Neuron (in vitro differentiated cells): Measurements from ENCODE around the gene GCSAML.

ENCODE experiments used
- H2AFZ ChIP-seq: one replicate; pipeline ENCODE4 v1.6.1; 2013; ENCODE audit warnings: low read depth, mild to moderate bottlenecking, inconsistent platforms, low read length, moderate library complexity
- H3K27me3 ChIP-seq: one replicate; pipeline ENCODE4 v1.6.1; 2013; ENCODE audit warnings: low read length; ENCODE audit not compliant: insufficient read depth
- H3K36me3 ChIP-seq: one replicate; pipeline ENCODE4 v1.6.1; 2013; ENCODE audit warnings: low read length; ENCODE audit not compliant: insufficient read depth
- H3K4me1 ChIP-seq: one replicate; pipeline ENCODE4 v1.6.1; 2013; ENCODE audit warnings: low read length; ENCODE audit not compliant: insufficient read depth
- H3K4me3 ChIP-seq: 2 replicates; pipeline ENCODE4 v1.5.1; 2013; ENCODE audit warnings: mild to moderate bottlenecking, low read length, moderate library complexity
- H3K9me3 ChIP-seq: one replicate; pipeline ENCODE4 v1.6.1; 2013; ENCODE audit warnings: low read length

Gene GCSAML

DNA sequence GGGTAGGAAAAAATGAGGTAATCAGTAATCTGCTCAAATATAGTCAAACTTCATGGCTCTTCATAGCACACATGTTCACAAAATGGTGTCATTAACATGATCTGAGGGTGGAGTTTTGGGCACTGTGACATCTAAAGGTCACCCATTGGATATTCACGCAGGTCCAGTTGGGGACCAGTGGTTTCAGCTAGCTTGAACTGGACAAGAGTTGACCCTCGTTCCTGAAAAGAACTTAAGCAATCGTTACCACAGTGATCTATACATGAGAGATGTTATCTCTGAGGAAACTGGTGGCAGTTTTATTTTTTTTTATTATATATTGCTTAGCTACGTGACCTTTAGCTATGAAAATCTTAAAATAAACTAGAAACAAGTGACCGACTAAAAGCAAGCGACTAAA lies 9.7 kb upstream of the GCSAML start:
- H3K27me3 ChIP-seq: no peaks in the 10 kb centered on the region
- no peak overlapping the region for H3K4me3 ChIP-seq
- H3K36me3 ChIP-seq: no peaks in the 10 kb centered on the region
- H3K9me3 ChIP-seq: no peaks in the 10 kb centered on the region
- H3K4me1 ChIP-seq: no peaks in the 10 kb centered on the region
- no peak overlapping the region for H2AFZ ChIP-seq

DNA sequence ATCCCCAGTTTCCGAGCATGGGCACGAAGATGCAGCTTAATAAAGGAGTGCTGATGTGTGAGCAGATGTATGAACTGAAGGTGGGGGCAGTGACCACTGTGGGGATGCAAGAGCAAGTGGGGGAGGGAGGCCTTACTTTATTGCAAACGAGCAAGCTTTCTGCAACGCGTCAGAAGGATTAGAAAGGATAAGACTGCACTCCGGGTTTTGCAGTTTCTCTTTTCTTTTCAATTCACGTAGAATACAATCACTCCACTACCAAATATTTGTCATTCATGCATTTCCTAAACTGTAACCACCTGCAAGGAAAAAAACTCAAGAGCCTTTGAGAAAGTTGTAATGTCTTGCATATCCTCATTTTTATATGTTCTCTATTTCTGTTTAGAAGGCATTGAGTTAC lies 8.4 kb upstream of the GCSAML start:
- Histone ChIP-seq H3K4me3 (no peak overlapping the region), H3K9me3 (no peaks in the 10 kb centered on the region), H2AFZ (no peak overlapping the region), H3K36me3 (no peaks in the 10 kb centered on the region), H3K4me1 (no peaks in the 10 kb centered on the region), H3K27me3 (no peaks in the 10 kb centered on the region)

DNA sequence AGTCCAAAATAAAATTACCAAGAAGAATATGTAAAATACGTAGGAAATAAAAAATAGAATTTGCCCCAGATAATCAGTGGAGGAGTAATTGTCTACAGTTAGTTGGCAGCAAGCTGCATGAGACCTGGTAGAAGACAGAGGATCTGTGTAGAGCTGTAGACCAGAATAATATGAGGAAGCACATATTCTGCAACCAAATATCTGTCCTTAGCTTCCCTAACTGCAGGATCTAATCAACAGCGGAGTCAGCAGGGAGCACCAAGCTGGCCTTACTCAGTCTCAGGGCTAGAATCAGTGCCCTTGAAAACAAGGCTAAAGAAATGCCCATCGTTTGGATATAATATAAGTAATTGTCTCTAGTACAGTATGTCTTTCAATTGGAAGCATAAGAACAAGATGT lies 6.1 kb upstream of the GCSAML start:
- H3K9me3 ChIP-seq: no peaks in the 10 kb centered on the region
- H3K4me3 ChIP-seq: no peak overlapping the region
- H3K36me3 ChIP-seq: no peaks in the 10 kb centered on the region
- no peaks in the 10 kb centered on the region for H3K27me3 ChIP-seq
- H3K4me1 ChIP-seq: no peaks in the 10 kb centered on the region
- H2AFZ ChIP-seq: no peak overlapping the region

DNA sequence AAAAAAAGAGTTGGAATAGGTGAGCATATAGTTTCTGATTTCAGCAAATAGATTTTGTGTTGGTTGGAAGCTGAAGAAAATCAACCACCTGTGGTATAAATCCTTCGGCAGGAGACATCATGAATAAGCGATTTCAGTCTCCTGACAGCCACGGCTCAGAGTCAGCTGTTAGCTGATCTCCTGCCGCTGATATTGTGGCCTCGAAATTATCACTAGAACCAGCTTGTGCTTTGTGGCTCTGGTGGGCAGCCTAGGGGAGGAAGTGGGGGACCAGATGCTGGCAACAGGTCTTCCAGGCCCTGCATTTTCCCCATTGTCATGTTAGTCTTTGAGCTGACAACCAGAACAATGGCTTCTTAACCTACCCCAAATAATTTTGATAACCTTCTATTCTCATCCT lies 842 bp upstream of the GCSAML start:
- Histone ChIP-seq H3K4me3 (no peak overlapping the region), H3K27me3 (no peaks in the 10 kb centered on the region), H3K36me3 (no peaks in the 10 kb centered on the region), H3K9me3 (no peaks in the 10 kb centered on the region), H3K4me1 (no peaks in the 10 kb centered on the region), H2AFZ (no peak overlapping the region)

DNA sequence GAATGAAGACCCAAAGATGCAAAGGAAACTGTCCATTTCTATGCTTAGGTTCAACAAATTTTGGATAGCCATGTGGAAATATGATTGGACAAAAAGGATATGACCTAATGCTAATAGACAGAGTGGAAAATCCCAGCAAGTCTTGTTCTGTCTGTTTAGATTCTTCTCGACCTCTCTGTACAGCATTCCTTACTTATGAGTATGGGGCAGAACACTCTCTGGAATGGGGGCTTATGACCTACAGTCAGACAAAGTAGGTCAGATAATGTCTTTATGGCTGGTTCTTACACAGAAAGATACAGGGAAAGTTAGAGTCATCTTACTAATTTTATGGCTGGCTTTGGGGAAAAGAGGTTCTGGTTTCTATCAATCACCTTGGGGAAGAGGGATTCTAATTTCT lies 2.8 kb downstream of the GCSAML start:
- Histone ChIP-seq H2AFZ (no peak overlapping the region), H3K4me1 (no peaks in the 10 kb centered on the region), H3K9me3 (no peaks in the 10 kb centered on the region), H3K36me3 (no peaks in the 10 kb centered on the region), H3K4me3 (no peak overlapping the region), H3K27me3 (no peaks in the 10 kb centered on the region)

DNA sequence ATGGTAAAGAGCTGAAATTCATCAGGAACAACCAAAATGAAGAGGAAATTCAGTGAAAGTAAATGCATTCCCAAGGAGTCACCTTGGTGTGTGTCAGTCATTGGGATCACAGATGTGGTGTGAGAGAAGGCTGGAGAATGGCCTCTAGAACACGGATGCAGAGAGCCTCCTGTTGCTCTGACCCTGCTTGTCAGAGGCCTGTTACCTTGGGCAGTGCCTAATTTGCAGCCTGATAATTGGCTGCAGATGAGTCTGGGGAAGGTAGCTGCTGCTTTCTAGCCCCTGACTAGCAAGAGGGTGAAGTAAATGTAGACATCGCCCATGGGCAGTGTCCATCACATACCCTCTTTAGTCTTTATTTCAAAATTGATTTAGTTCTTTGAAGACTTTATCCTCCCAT lies 3.3 kb downstream of the GCSAML start:
- no peaks in the 10 kb centered on the region for H3K4me1 ChIP-seq
- no peak overlapping the region for H3K4me3 ChIP-seq
- no peaks in the 10 kb centered on the region for H3K36me3 ChIP-seq
- no peaks in the 10 kb centered on the region for H3K27me3 ChIP-seq
- no peak overlapping the region for H2AFZ ChIP-seq
- no peaks in the 10 kb centered on the region for H3K9me3 ChIP-seq

DNA sequence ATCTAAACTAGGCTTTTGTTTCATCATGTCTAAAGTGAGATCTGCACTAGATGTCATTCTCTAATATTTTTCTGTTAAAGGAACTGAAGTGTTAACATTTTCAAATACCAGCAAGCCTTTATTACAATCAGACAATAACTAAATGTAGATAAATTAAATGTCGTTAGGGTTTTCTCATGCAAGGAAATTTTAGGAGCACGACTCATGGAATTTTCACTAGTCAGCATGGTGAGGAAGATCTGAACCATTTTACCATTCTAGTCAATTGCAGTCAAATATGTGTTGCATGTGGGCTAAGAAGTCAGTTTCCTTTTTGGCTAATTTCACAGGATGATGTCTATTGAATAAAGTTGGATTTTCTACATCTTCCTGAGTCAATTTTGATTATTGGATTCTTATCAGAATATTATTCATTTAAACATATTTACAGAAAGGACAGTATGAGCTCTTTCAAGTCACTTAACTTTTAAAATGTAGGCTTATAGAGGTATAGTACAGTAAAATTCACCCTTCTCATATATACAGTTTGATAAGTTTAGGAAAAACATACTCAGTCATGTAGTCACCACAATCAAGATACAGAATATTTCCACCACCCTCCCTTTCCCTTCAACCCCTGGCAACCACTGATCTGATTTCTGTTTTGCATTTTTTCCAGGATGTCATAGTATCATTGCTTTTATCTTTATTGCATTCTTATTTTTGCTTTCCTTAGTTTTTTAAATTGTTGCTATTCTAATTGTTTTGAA lies 9.2 kb downstream of the GCSAML start:
- Histone ChIP-seq H3K36me3 (no peaks in the 10 kb centered on the region), H3K9me3 (no peaks in the 10 kb centered on the region), H2AFZ (no peak overlapping the region), H3K4me1 (no peaks in the 10 kb centered on the region), H3K27me3 (no peaks in the 10 kb centered on the region), H3K4me3 (no peak overlapping the region)

DNA sequence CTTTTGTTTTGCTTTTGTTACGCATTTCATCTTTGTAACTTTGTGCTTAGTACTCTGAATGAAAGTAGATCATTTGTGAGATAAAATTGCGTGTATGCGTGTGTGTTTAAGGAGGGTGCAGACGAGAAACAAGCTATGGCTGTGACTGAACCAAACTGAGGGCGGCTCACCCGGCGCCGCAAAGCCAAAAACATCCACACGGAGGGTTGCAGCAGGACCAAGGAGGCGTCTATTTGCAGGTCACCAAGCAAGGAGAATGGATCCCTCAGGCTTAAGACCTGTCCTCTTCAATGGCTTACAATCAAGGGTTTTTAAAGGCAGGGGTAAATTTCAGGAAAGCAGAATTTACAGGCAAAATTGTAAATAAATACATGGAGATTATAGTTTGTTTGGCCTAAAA lies 12.8 kb downstream of the GCSAML start:
- Histone ChIP-seq H3K4me3 (no peak overlapping the region), H3K27me3 (no peaks in the 10 kb centered on the region), H3K9me3 (no peaks in the 10 kb centered on the region), H2AFZ (no peak overlapping the region), H3K4me1 (no peaks in the 10 kb centered on the region), H3K36me3 (no peaks in the 10 kb centered on the region)

DNA sequence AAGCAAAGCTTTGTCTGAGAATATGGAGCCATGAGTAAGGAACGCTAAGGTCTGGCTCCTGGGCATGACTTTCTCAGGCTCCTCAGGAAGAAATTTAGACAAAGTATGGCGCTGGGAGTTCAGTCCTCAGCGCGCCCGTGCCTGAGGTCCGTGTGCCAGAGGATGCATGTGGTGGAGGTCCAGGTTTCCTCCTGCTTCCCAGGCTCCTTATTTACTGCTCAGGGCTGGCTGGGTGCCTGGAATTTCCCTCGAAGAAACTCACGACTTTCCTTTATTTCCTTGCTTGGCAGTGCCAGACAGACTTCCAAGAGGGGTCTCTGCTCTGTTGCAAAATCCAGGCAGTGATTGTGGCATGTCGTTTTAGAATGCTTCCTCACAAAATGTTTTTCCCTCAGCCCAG lies 13.3 kb downstream of the GCSAML start:
- no peak overlapping the region for H3K4me3 ChIP-seq
- H2AFZ ChIP-seq: no peak overlapping the region
- H3K27me3 ChIP-seq: no peaks in the 10 kb centered on the region
- no peaks in the 10 kb centered on the region for H3K36me3 ChIP-seq
- no peaks in the 10 kb centered on the region for H3K9me3 ChIP-seq
- no peaks in the 10 kb centered on the region for H3K4me1 ChIP-seq

DNA sequence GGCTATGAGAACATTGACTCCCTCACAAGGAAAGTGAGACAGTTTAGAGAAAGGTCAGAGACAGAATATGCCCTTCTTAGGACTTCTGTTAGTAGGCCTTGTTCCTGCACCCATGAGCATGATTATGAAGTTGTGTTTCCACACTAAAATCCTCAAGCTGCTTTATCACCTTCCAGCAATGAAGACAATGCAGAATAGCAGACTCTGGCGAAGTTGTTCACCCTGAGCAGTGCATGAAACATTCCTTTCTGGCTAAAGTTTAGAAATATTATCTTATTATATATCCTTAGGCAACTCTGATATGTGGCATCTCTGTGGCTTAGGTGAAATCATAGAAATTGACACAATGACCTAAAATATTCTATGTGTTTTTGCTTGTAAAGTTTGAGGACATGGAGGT lies 25.3 kb downstream of the GCSAML start:
- no peak overlapping the region for H2AFZ ChIP-seq
- no peak overlapping the region for H3K4me3 ChIP-seq
- no peaks in the 10 kb centered on the region for H3K27me3 ChIP-seq
- no peaks in the 10 kb centered on the region for H3K9me3 ChIP-seq
- no peaks in the 10 kb centered on the region for H3K36me3 ChIP-seq
- no peaks in the 10 kb centered on the region for H3K4me1 ChIP-seq

DNA sequence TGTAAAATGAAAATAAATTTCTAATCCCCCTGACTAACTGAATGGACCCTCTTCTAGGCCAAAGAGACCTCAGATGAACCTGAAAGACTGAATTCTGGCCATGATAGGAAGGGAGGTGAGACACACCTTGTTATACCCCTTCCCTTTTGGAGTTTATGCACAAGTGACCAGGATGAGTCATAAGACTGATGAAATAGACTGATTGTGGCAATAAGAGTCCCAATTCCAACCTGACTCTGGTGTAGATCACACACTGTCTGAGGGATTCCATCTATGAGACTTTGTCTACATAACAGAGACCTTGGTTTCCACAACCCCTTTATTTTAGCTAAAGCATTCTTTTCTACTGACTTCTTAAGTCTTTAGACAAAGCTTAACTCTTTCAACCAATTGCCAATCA lies 25.7 kb downstream of the GCSAML start:
- Histone ChIP-seq H3K4me1 (no peaks in the 10 kb centered on the region), H2AFZ (no peak overlapping the region), H3K27me3 (no peaks in the 10 kb centered on the region), H3K36me3 (no peaks in the 10 kb centered on the region), H3K9me3 (no peaks in the 10 kb centered on the region), H3K4me3 (no peak overlapping the region)

DNA sequence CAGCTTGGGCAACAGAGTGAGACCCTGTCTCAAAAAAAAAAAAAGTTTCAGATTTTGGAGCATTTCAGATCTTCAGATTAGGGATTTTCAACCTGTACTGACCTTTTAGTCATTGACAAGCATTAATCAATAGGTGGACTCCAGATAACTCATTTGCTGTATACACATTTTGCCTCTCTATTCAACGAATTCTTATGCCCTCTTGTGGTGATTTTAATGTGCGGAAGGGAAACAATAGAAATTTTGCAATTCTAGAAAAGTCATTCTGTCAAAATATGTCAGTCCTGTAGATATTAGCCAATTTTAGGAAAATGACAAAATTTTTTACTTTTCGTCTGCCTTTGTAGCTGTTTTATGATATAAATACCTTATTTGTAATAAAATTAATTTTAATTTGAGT lies 27.6 kb downstream of the GCSAML start:
- Histone ChIP-seq H3K4me3 (no peak overlapping the region), H2AFZ (no peak overlapping the region), H3K4me1 (no peaks in the 10 kb centered on the region), H3K27me3 (no peaks in the 10 kb centered on the region), H3K36me3 (no peaks in the 10 kb centered on the region), H3K9me3 (no peaks in the 10 kb centered on the region)

DNA sequence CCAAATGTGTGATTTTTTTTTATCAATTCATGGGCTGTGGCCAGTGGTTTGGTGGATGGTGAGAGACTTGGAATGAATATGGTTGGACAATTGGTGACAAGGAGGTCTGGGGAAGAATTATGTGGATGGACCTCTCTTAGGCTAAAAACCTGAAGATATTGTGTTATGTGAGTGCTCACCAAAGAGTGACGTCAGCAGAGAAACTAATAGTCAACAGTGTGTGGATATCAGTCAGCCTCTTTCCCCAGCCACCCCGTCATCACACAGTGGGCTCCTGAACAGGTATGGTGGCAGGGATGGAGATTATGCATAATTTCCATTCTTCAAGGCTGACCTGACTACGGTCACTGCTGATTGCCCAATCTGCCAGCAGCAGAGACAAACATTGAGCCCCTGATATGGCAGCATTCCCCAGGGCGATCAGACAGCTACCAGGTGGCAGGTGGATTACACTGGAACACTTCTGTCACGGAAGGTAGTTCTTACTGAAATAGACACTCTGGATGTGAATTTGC lies 30.1 kb downstream of the GCSAML start:
- no peaks in the 10 kb centered on the region for H3K36me3 ChIP-seq
- no peak overlapping the region for H2AFZ ChIP-seq
- no peak overlapping the region for H3K4me3 ChIP-seq
- H3K9me3 ChIP-seq: no peaks in the 10 kb centered on the region
- no peaks in the 10 kb centered on the region for H3K27me3 ChIP-seq
- H3K4me1 ChIP-seq: no peaks in the 10 kb centered on the region

DNA sequence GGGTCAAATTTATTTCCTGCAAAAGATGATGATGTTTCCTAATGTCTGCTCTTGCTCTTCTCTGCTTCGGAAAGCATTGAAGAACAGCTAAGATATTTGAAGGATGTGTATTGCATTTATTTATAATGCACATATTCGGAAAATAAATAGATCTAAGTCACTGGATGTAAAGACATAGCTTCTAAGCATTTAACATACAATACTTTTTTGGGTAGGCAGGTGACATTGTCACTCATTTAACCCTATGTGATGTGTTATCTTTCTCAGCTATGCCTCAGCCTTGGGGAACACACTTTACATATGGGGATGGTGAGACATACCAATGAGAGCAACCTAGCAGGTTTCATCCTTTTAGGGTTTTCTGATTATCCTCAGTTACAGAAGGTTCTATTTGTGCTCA lies 39.1 kb downstream of the GCSAML start, which contains the start of gene OR2G2:
Gene OR2G2 (plus strand): TSS at position 301 of the 400 bp plus-strand sequence. CDS start 0 bp downstream, at position 301.
- no peak within 1 kb of the TSS for H2AFZ ChIP-seq
- H3K27me3 ChIP-seq: no peaks in the 10 kb centered on the region
- H3K9me3 ChIP-seq: no peaks in the 10 kb centered on the region
- H3K4me1 ChIP-seq: no peaks in the 10 kb centered on the region
- no peaks in the 10 kb centered on the region for H3K36me3 ChIP-seq
- no peak within 1 kb of the TSS for H3K4me3 ChIP-seq
